Head of caudate nucleus (tissue), 42 donors: ENCODE measurements around the gene ATXN1.
A peak's percentile ranks its signal among the peaks of the same experiment; 100 is the strongest.

Experiments used
- DNase-seq, 42 donors: peaks; one replicate each; pipeline versions ENCODE4 v3.0.0 to v3.0.0-alpha.2; 2020 to 2021; ENCODE audit warnings: mixed read lengths in 7 of 42
- intact Hi-C: fragments of 100-400 bp; cut with DNase I; formaldehyde crosslinking; loops from one replicate; pipeline ENCODE4 v1.15.0; 2022

ATXN1 gene

DNA sequence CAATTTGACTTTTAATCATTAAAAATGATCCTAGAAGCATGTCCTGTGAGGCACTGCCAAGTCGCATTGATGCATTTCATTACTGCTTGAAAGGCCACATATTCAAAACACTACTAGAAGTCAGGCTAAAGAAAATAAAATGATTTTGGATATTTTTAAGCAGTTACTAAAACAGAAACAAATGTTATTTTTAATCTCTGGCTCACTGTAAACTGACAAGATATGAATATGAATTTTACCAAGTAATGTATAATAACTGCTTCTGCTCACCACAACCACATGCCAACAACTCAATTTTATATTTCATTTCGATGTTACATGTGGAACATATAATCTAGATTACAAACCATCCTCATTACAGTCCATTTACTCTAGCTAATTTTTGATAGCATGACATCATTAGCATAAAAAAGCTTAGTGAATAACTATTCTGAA is 90.6 kb downstream of the ATXN1 start:
- intact Hi-C loops: no loop called here
- no peak for DNase-seq

DNA sequence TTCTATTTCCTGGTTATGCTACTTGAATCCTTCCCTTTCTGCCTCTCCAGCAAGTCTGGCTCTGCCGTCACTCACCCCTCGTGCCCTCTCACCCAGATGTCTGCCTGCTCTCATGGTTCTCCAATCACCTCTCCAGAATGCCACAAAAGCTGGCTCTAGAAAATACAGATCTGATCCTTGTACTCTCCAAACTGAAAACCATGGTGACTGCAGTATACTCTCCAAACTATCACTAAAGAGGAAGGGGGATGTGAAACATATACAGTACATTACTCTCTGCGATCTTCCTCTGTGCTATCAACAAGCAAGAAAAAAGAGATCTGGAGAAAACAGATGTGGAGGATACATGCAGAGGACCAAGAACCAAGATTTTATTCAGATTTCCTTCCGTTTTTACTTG is 91.1 kb downstream of the ATXN1 start:
- DNase-seq: peak in 5 of 42 donors; percentile 12 to 54 (median 31)
- intact Hi-C loops: no loop called here

DNA sequence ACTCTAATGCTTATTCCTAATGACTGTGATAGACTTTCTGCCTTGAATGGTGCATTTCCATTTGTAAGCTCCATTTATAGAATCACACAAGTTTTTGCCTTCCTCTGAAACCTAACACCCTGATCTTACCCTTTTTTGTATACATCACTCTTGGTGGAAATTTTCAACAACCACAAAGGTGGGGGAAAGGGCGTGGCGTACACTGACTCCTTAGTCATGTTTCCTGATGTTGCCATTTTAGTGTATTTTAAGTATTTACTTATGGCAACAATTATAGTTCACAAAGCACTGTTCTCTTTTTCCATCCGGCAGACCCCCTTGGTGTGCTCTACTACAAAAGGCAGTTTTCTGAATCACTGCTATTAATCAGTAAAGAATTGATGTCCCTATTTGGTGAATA is 92.0 kb downstream of the ATXN1 start:
- intact Hi-C loops: no loop called here
- DNase-seq: no peak

DNA sequence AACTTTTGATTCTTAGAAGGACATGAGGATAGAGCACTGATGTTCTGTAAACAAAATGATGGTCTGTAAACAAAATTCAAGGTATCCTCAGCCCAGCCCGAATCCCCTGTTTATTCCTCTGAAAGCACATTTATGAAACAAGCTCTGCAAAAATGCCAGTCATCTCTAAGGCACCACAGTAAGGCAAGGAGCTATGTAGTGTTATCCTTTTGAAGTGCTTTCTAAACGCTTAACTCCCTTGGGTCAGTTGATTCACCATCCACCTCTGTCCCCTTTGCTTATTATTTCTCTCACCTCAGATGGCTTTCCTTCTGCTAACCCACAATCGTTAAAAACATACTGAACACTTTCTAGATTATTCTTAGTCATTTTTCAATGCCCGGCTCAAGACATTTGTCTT is 93.8 kb downstream of the ATXN1 start:
- DNase-seq: no peak
- intact Hi-C loops: no loop called here

DNA sequence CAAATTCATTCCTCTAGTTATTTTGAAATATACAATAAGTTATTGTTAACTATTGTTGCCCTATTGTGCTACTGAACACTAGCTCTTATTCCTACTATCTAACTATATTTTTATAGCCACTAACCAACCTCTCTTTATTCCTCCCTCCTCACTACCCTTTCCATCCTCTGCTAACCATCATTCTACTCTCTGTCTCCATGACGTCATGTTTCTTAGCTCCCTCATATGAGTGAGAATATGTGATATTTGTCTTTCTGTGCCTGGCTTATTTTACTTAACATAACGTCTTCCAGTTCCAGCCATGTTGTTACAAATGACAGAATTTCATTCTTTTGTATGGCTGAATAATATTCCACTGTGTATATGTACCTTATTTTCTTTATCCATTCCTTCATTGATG is 95.3 kb downstream of the ATXN1 start:
- no peak for DNase-seq
- intact Hi-C loops: no loop called here

DNA sequence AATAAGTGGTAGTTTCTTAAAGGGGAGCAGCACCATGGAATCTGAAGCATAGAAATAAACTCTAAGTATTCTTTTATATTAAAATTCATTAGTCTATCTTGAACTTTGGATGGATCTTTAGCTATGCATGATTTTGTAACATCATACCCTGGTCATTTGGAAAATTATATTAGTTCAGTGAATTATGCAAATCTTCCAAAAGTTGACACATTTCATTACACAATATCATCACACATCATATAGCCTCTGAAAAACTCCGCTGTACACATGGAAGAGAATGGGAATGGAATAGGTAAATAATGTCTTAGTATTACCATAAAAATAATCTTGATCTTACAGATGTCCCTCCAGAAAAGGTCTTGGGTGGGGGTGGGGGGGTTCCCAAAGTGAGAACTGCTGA is 96.1 kb downstream of the ATXN1 start:
- no peak for DNase-seq
- intact Hi-C loops: no loop called here

DNA sequence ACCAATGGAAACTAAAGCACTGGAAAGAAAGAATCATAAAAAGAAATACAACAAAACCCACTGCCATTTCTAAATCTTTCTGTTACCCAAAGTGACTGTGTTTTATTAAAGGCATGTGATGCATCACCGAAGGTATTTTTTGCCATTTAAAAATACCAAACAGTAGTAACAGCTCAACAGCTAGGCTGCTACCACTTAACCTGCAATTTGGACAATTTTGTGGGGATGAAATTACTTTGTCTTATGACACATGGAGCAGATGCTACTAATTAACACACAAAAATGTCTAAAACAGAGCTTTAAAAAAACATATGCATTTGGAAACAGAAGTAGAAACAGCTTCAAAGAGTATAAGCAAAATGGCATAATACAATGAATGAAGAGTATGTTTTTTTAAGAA is 97.4 kb downstream of the ATXN1 start:
- intact Hi-C loops: no loop called here
- no peak for DNase-seq

DNA sequence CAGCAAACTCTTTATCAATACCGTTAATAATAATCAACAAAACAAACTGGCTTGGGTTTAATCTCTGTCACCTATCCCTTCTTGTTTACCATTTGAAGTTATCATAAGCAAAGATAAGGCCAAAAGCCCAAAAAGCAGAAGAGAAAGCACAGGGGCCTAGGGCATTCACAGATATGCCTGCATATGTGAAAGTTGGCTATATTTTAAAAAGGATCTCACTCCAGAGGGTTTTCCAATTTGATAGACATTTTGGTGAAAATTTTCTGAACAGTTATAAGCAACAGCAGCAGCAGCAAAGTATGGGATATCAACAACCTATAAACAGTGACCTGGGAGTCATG is 101.1 kb downstream of the ATXN1 start:
- DNase-seq: no peak
- intact Hi-C loops: no loop called here

DNA sequence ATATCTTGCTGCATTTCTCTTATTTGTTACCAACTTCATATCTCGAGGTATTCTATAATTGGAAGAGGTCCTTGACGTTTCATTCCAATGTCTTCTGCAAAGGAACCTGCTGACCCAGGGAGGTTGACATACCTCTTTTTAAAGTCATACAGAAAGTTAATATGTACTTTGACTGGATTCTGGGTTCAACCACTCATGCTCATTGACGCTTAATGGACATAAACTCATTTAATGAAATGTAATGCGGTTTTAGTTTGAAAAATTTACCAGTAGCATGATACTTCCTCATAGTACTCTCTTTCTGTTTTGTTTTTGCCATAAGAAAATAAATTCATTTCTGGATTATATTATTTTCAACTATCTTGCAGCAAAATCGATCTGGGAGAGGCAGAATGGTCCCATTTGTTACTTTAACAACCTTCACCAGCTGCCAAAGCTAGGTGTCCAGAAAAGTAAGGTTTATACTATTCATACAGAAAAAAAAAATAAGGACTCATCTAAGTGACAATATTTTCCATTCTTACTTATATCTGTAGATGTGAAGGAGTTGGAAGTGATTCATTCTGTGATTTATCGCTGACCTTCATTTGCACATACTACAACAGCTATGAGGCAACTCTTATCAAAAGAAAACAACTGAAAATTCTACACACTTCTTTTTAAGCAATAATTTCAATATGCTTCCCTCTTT is 101.6 kb downstream of the ATXN1 start:
- no peak for DNase-seq
- intact Hi-C loops: no loop called here

DNA sequence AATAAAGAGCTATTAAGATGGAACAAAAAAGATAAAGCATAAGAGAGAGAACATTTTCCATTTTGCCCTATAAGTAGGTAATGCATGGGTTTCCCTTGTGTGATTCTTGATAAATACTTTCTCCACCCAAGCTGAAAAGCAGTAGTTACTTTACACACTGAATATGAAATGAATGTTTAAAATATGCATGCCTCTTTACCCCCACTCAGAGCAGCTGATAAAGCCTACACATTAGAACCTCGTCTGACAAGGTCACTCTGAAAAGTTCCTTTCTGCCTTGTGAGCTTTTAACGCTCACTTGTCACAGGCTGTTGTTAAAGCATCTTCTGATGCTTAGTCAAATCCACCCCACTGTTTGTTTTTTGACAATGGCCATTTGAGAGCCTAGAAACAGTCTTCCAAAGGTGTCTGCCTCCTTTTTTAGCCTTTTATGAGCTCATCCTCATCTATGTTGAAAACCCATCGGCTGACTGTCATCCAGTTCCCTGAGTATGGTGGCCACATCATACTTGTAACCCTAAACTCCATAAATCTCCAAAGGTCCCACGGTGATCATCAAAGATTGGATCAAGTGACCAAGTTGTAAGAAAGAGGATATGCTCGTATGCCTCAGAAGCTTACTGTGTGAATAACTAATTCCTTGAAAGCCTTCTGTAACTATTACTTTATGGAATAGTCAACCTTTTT is 102.8 kb downstream of the ATXN1 start:
- DNase-seq: no peak
- intact Hi-C loops: no loop called here

DNA sequence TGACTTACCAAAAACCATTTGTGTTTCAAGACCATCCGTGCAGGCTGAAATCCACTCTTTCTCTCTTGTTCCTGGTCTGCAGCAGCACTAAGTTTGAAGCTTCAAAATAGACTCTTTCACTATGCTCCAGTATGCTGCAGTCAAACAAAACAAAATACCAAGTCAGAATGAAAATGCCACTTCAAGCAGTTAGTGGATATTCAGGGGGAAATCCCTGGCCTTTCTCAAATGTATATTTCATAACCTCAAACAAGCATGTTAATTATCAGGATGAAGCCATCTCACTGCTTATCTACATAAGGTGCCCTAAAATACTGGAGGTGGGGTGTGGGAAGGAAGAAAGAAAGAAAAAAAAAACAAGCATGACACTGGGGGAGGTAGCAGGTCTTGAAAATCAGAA is 103.5 kb downstream of the ATXN1 start:
- intact Hi-C loops: no loop called here
- DNase-seq: no peak

DNA sequence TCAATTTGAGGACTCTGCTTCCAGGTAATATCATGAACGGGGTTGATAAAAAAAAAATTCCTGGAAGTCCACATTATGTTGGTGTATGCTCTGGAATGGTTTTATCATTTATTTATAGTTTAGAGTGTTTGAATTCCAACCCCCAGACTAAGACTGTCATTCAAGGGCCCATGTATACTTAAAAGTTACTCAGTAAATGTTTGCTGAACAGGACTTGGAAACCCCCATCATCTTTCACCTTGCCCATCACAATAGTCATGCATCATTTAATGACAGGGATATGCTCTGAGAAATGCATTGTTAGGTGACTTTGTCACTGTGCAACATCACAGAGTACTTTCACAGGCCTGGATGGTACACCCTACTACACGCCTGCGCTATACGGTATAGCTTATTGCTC is 104.8 kb downstream of the ATXN1 start:
- DNase-seq: no peak
- intact Hi-C loops: no loop called here

DNA sequence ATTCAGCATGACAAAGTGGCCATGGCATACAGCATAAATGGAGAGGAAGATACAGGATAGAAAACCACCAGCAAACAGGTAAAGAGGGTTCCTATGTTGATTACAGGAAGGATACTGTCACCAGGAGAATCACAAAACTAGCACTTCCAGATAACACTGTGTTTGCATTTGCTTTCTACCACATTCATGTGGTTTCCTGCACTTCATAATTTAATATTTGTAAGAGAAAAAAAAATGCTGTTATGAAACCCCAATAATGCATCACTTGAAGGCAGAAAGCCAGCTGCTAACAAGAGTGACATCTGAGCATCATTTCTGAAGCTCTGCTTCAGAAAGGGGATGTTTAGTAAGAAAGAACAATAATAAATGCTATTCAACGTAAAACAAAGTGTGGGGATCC is 106.6 kb downstream of the ATXN1 start:
- no peak for DNase-seq
- intact Hi-C loops: no loop called here

DNA sequence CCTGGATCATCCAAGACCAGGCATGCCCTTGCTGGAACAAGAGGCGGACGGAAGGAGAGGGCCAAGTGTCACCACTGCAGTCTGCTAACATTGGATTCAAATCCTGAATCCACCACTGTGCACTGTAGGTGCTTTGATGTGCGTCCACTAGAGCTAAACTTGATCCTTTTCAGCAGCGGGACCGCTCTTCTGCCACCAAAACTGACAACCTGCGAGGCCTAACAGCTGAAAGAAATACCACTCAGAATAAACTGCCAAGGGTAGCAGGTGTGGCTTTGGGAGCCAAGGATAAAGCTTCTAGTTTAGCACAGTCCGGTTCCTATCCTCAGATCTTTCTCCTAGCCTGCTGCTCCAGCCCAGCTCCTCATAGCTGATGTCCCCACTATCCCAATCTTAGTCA is 108.0 kb downstream of the ATXN1 start:
- DNase-seq: no peak
- intact Hi-C loops: no loop called here

DNA sequence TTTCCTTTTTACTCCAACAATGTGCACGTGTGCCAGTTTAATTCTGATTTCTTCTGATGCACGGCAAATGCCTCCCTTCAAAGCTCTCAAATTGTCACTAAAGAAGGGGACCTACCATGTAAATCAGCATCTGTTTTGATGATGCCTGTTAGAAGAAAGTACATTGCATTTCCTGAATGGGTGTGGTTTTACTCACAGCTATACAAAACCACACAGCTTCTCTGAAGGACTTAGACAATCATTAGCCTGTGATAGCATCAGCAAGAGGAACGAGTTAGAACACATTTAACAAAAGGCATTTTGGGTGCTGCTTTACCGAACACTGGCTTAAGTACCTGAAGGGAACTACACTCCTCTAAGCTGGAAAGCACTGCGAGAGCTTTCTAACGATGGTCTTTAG is 109.4 kb downstream of the ATXN1 start:
- intact Hi-C loops: no loop called here
- no peak for DNase-seq

DNA sequence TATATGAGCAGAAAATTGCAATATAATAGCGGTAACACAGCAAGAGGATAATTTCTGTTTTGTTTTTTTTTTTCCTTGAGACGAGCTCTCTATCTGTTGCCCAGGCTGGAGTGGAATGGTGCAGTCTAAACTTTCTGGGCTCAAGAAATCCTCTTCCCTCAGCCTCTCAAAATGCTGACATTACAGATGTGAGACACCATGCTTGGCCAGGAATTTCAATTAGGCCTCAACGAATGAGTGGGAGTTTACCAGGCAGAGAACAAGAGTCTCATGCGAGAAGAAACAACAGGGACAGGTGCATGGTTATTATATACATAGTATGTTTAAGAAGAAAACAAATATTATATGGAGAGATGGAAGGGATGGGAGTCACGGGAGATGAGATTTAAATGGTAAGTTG is 111.4 kb downstream of the ATXN1 start:
- intact Hi-C loops: no loop called here
- DNase-seq: no peak

DNA sequence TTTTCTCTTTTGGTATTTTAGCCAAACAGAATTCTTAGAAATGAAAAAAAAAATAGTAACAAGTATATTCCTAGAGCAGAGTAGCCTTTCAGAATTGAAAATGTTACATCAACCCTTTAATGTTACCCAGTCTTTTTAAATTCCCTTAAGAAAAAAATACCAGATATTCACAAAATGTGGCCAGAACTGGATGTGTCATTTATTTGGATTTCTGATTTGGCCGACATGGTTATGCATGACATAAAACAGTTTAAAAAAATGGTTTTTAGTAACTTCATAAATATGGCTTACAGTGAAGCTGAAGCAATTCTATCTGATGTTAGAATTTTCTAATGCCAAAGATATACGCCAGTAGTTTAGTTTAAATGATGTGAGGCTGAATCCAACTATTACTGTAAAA is 112.0 kb downstream of the ATXN1 start:
- intact Hi-C loops: no loop called here

DNA sequence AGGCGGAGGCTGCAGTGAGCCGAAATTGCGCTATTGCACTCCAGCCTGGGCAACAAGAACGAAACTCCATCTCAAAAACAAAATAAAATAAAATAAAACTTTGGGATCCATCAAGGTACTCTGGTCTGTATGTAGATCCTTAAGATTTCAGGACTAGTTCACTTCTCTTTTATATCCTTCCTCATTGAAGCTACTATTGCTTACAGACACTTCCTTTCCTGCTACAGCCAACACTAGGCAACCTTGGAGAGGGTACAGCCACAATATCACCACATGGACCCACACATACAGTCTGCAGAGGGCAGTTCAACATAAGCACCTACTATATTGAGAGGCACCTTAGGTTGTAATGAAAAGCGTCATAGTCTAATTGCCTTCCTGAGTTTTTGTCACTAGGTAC is 113.3 kb downstream of the ATXN1 start:
- intact Hi-C loops: no loop called here
- DNase-seq: no peak

More for the DNA sequence above, 112.0 kb downstream of the ATXN1 start:
- no peak for DNase-seq

DNA sequence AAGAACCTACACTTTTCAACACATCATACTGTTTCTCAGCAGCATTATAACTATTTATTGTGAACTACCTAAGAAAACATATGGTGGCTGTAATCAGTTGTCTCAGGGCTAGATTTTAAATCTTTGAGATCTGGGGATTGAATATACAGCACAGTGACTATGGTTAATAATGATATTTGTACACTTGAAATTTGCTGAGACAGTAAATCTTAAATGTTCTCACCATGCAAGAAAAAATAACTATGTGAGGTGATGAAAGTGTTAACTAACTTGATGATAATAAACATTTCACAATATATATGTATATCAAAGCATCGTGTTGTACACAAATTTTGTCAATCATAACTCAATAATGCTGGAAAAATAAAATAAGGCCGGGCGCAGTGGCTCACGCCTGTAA is 113.8 kb downstream of the ATXN1 start:
- no peak for DNase-seq
- intact Hi-C loops: no loop called here

DNA sequence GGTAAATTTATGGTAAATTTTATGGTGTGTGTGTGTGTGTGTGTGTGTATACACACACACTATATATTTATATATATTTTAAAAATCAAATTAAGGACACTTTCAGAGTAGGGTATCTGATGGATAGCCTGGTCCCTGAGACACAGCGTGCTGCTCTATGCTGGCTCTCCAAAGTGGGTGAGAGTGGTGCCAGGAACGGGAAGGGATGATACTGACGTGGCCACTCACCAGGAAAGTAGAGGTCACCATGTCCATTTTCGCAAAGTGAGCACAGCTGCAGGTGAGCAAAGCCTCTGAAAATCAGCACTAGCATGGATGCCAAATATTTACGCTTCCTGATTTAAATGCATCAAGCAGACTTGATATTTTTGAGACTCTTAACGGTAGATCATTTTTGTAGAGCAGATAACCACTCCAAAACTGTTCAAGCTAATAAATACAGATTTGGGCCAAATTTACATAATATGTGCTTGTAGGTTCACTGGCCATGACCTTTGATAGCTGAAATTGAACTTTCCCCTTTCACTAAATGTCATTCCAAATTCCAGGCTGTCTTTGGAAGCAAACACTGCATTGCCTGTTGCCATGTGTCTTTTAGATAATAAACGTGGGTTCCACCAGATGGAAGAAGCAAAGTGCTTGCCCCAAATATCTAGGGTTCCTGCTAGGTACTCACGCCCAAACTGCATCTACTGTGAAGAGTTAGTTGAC is 116.6 kb downstream of the ATXN1 start:
- intact Hi-C loops: no loop called here
- no peak for DNase-seq
